ENCODE data around the gene RNF187. TPM values are rescaled to one million over a fixed set of nuclear protein-coding genes. Genes with fewer than 3 reads are reported as not detected.
A peak's percentile ranks its signal among the peaks of the same experiment; 100 is the strongest.

RNF187 gene
- total and polyA plus RNA-seq, 2 of the 13 experiments (the other 11 are each of a cell fraction or from before 2014, with no cell fraction given): 41.3 to 59.4 TPM

GRCh38 chr1:228452194-228453021 lies 34.8 kb upstream of the RNF187 start (continued):
- TF ChIP-seq ZNF687 (CRISPR knock-in tag; IDR thresholded peaks at IDR 0.05) (peak; percentile 39; the same call in 1 of the 2 replicates), JUN (CRISPR knock-in tag; IDR thresholded peaks at IDR 0.05) (peak; percentile 92)

- ATAC-seq: peak; percentile 66
These were observed 34.1 kb upstream of the RNF187 start for GRCh38 chr1:228453022-228453560.

More at GRCh38 chr1:228453022-228453560, 34.1 kb upstream of the RNF187 start:
- Histone ChIP-seq H3K27me3 (ENCODE audit: control insufficient read depth in 1 of 2, insufficient read depth in 2 of 2, low read length in 2 of 2) (no peaks in the 10 kb centered on the region), H3K4me3 (replicated peaks in 1 of 3; ENCODE audit: insufficient read depth in 1 of 3, low read depth in 2 of 3, low read length in 3 of 3) (no peak overlapping the region), H3K79me2 (ENCODE audit: insufficient read depth, low read length) (no peaks in the 10 kb centered on the region), H3K27ac (ENCODE audit: extremely low read length, insufficient read depth, low read length) (no peak overlapping the region), H4K20me1 (ENCODE audit: insufficient read depth, low read length) (no peaks in the 10 kb centered on the region; the same call in 1 of the 2 replicates), H3K4me1 (ENCODE audit: insufficient read depth, low read length) (peaks cover 28% of the 10 kb centered on the region), H3K9me3 (ENCODE audit: low read length) (no peaks in the 10 kb centered on the region), H3K4me2 (ENCODE audit: low read depth, low read length) (peak overlapping the region; percentile 33; the same call in 1 of the 2 replicates), H3K36me3 (replicated peaks in 1 of 2; ENCODE audit: control insufficient read depth in 1 of 2, insufficient read depth in 2 of 2, low read length in 2 of 2) (no peaks in the 10 kb centered on the region), H3K9ac (ENCODE audit: insufficient read depth, low read depth, low read length) (no peak overlapping the region), H2AFZ (ENCODE audit: low read length) (no peak overlapping the region)
- BruUV-seq (replicated peaks): no TSS peak
- intact Hi-C loops (cut with micrococcal nuclease; ENCODE audit: unreplicated experiment) (loop anchor here (10.0 kb wide), 1 partner anchor 968 kb away; no protein-coding TSS in a partner anchor), in situ Hi-C loops (cut with HindIII; ENCODE audit: extremely low pct_ligation_motif_present, low pct_unique_long_range_greater_than_20kb) (no loop called here)
- WGBS (ENCODE audit: low lambda C conversion rate): 8% methylated on average over 9 of the region's 10 CpGs
- ChIA-PET CTCF (ENCODE audit: low intra/inter-chr PET ratio, low total read pairs) (no interaction called here), POLR2A (interaction anchor here (0.7 to 1.0 kb wide), 2 partner anchors 20 to 29 kb away, joined by 3 to 4 read pairs; no protein-coding TSS in a partner anchor)
- no peak for TF ChIP-seq SNAPC5 (CRISPR knock-in tag; IDR thresholded peaks at IDR 0.05; ENCODE audit: borderline replicate concordance)
- no peak for TF ChIP-seq DPF2 (CRISPR knock-in tag; IDR thresholded peaks at IDR 0.05; ENCODE audit: borderline replicate concordance, low read depth)
- no peak for TF ChIP-seq HDAC6 (IDR thresholded peaks at IDR 0.05; ENCODE audit: low read depth, low read length)
- no peak for TF ChIP-seq TCF7 (IDR thresholded peaks at IDR 0.05; ENCODE audit: low read depth)
- no peak for TF ChIP-seq HOMEZ (CRISPR knock-in tag; IDR thresholded peaks at IDR 0.05; ENCODE audit: low read depth)
- TF ChIP-seq ZNF30 (CRISPR knock-in tag; IDR thresholded peaks at IDR 0.05): no peak
- no peak for FAIRE-seq
- DNase-seq (ENCODE audit: low spot score): no peak
